Measurements from ENCODE around the gene NYAP2. TPM values are rescaled to one million over a fixed set of nuclear protein-coding genes. Genes with fewer than 3 reads are reported as not detected.

The NYAP2 gene
- total RNA-seq, 1 experiment from 2014 or later: not detected

- ATAC-seq: no peak
- peaks cover 28% of the 10 kb centered on the region for H3K4me1 Mint-ChIP-seq
- H3K27me3 Mint-ChIP-seq (ENCODE audit: low read depth): no peaks in the 10 kb centered on the region
- H3K4me3 Mint-ChIP-seq: no peak overlapping the region
- no peaks in the 10 kb centered on the region for H3K9me3 Mint-ChIP-seq
- DNase-seq (ENCODE audit: low spot score): no peak
- ChIA-PET POLR2A (no interaction called here), CTCF (no interaction called here)
- no peak for TF ChIP-seq SOX15 (CRISPR knock-in tag; IDR thresholded peaks at IDR 0.05)
- no peak for TF ChIP-seq EMX1 (CRISPR knock-in tag; IDR thresholded peaks at IDR 0.05)
- TF ChIP-seq ZNF232 (CRISPR knock-in tag; IDR thresholded peaks at IDR 0.05): no peak
- TF ChIP-seq ARID4B (CRISPR knock-in tag; IDR thresholded peaks at IDR 0.05; ENCODE audit: borderline replicate concordance): no peak
- TF ChIP-seq RELA (CRISPR knock-in tag; IDR thresholded peaks at IDR 0.05; ENCODE audit: borderline replicate concordance): no peak
- no peak for TF ChIP-seq NFATC4 (CRISPR knock-in tag; IDR thresholded peaks at IDR 0.05)
- no peak for TF ChIP-seq NFYB (CRISPR knock-in tag; conservative IDR thresholded peaks at IDR 0.05; ENCODE audit: low read depth)
- TF ChIP-seq ZNF138 (CRISPR knock-in tag; conservative IDR thresholded peaks at IDR 0.05): no peak
- TF ChIP-seq ZMAT4 (CRISPR knock-in tag; IDR thresholded peaks at IDR 0.05): no peak
- no peak for TF ChIP-seq PREB (CRISPR knock-in tag; IDR thresholded peaks at IDR 0.05; ENCODE audit: borderline replicate concordance)
- TF ChIP-seq ZNF532 (CRISPR knock-in tag; IDR thresholded peaks at IDR 0.05; ENCODE audit: borderline replicate concordance): no peak
- no peak for TF ChIP-seq ZSCAN18 (CRISPR knock-in tag; IDR thresholded peaks at IDR 0.05)
- TF ChIP-seq TP53 (CRISPR knock-in tag; IDR thresholded peaks at IDR 0.05): no peak
- TF ChIP-seq E2F5 (CRISPR knock-in tag; IDR thresholded peaks at IDR 0.05): no peak
- H3K27ac Mint-ChIP-seq: no peak overlapping the region
- H3K36me3 Mint-ChIP-seq: no peaks in the 10 kb centered on the region
Measured at GRCh38 chr2:225493420-225494099, 94.0 kb downstream of the NYAP2 start.

Data from WTC11 (cell line).